MM.1S (cell line): ENCODE measurements around the gene SPHKAP.

Experiments used
- EZH2 ChIP-seq: fragments of 300-600 bp; sonication (generic); optimal IDR thresholded peaks from 2 replicates; pipeline ENCODE3; 2017; ENCODE audit warnings: low read depth, mild to moderate bottlenecking, antibody characterized with exemption, low read length, mixed read lengths
- EZH2phosphoT487 ChIP-seq: fragments of 300-600 bp; sonication (generic); IDR thresholded peaks from 2 replicates; pipeline ENCODE4 v1.6.1; 2018; ENCODE audit warnings: antibody characterized with exemption, low read length
- TF ChIP-seq, protein P1 (sequence below): fragments of 300-600 bp; sonication (generic); IDR thresholded peaks from 2 replicates; pipeline ENCODE4 v1.5.1; 2016; ENCODE audit warnings: antibody characterized with exemption, low read length, mixed read lengths

DNA sequence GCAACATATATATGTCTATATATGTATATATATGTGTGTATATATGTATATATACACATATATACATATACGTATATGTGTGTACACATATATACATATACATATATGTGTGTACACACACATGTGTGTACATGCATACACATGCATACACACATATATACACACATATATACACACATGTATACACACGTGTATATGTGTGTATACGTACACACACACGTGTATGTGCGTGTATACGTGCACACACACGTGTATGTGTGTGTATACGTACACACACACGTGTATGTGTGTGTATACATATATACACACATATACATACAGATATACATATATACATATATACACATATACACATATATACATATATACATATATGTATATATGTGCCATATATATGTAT is 89.4 kb downstream of the SPHKAP start:
- TF ChIP-seq, protein P1, sequence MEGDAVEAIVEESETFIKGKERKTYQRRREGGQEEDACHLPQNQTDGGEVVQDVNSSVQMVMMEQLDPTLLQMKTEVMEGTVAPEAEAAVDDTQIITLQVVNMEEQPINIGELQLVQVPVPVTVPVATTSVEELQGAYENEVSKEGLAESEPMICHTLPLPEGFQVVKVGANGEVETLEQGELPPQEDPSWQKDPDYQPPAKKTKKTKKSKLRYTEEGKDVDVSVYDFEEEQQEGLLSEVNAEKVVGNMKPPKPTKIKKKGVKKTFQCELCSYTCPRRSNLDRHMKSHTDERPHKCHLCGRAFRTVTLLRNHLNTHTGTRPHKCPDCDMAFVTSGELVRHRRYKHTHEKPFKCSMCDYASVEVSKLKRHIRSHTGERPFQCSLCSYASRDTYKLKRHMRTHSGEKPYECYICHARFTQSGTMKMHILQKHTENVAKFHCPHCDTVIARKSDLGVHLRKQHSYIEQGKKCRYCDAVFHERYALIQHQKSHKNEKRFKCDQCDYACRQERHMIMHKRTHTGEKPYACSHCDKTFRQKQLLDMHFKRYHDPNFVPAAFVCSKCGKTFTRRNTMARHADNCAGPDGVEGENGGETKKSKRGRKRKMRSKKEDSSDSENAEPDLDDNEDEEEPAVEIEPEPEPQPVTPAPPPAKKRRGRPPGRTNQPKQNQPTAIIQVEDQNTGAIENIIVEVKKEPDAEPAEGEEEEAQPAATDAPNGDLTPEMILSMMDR: no peak
- TF ChIP-seq EZH2 (no peak), EZH2phosphoT487 (no peak)
